ENCODE measurements around the gene SYNJ1. TPM values are rescaled to one million over a fixed set of nuclear protein-coding genes. Genes with fewer than 3 reads are reported as not detected.

SYNJ1 gene
- total and polyA plus RNA-seq, 2 of the 13 experiments (the other 11 are each of a cell fraction or from before 2014, with no cell fraction given), result 2.0 to 2.7 TPM

DNA sequence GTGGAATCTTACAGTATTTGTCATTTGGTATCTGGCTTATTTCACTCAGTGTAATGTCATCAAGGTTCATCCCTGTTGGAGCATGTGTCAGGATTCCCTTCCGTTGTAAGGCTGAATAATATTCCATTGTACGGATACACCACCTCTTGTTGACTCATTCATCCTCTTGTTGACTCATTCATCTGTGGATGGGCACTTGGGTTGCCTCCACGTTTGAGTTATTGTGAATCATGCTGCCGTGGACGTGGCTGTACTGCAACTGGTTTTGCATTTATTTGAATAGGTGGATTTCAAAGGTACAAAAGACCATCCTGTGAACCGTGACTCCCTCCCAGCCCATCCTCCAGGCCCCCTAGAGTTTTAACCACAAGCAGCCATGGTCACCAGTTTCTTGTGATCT is 130.6 kb downstream of the SYNJ1 start (continued):
- peak; percentile 62 for TF ChIP-seq NR2F6 (IDR thresholded peaks at IDR 0.05)
- peak; percentile 73 for TF ChIP-seq NR2F6 (CRISPR knock-in tag; IDR thresholded peaks at IDR 0.05)
- TF ChIP-seq ZNF292 (CRISPR knock-in tag; IDR thresholded peaks at IDR 0.05; ENCODE audit: borderline replicate concordance, low read depth), result peak; percentile 39; the same call in 1 of the 2 replicates
- no peak for TF ChIP-seq ZNF749 (CRISPR knock-in tag; IDR thresholded peaks at IDR 0.05; ENCODE audit: borderline replicate concordance)
- TF ChIP-seq ZNF496 (CRISPR knock-in tag; IDR thresholded peaks at IDR 0.05; ENCODE audit: insufficient replicate concordance), result no peak
- no peak for TF ChIP-seq ZNF160 (CRISPR knock-in tag; IDR thresholded peaks at IDR 0.05)
- peak; percentile 62 for TF ChIP-seq MIXL1 (CRISPR knock-in tag; IDR thresholded peaks at IDR 0.05)
- TF ChIP-seq ZBTB1 (CRISPR knock-in tag; IDR thresholded peaks at IDR 0.05; ENCODE audit: borderline replicate concordance), result no peak
- TF ChIP-seq ZFP36L2 (CRISPR knock-in tag; IDR thresholded peaks at IDR 0.05), result no peak
- peak; percentile 55; the same call in 1 of the 2 replicates for TF ChIP-seq SSRP1 (CRISPR knock-in tag; IDR thresholded peaks at IDR 0.05)
- TF ChIP-seq DPF2 (CRISPR knock-in tag; IDR thresholded peaks at IDR 0.05; ENCODE audit: borderline replicate concordance, low read depth), result peak; percentile 15; the same call in 1 of the 2 replicates
- peak; percentile 75; the same call in 1 of the 2 replicates for TF ChIP-seq FOXK2 (IDR thresholded peaks at IDR 0.05)
- no peak for TF ChIP-seq ZNF691 (CRISPR knock-in tag; IDR thresholded peaks at IDR 0.05; ENCODE audit: borderline replicate concordance, low read depth)
- TF ChIP-seq, protein P1, sequence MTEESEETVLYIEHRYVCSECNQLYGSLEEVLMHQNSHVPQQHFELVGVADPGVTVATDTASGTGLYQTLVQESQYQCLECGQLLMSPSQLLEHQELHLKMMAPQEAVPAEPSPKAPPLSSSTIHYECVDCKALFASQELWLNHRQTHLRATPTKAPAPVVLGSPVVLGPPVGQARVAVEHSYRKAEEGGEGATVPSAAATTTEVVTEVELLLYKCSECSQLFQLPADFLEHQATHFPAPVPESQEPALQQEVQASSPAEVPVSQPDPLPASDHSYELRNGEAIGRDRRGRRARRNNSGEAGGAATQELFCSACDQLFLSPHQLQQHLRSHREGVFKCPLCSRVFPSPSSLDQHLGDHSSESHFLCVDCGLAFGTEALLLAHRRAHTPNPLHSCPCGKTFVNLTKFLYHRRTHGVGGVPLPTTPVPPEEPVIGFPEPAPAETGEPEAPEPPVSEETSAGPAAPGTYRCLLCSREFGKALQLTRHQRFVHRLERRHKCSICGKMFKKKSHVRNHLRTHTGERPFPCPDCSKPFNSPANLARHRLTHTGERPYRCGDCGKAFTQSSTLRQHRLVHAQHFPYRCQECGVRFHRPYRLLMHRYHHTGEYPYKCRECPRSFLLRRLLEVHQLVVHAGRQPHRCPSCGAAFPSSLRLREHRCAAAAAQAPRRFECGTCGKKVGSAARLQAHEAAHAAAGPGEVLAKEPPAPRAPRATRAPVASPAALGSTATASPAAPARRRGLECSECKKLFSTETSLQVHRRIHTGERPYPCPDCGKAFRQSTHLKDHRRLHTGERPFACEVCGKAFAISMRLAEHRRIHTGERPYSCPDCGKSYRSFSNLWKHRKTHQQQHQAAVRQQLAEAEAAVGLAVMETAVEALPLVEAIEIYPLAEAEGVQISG (CRISPR knock-in tag; IDR thresholded peaks at IDR 0.05), result no peak
- TF ChIP-seq, protein P2, sequence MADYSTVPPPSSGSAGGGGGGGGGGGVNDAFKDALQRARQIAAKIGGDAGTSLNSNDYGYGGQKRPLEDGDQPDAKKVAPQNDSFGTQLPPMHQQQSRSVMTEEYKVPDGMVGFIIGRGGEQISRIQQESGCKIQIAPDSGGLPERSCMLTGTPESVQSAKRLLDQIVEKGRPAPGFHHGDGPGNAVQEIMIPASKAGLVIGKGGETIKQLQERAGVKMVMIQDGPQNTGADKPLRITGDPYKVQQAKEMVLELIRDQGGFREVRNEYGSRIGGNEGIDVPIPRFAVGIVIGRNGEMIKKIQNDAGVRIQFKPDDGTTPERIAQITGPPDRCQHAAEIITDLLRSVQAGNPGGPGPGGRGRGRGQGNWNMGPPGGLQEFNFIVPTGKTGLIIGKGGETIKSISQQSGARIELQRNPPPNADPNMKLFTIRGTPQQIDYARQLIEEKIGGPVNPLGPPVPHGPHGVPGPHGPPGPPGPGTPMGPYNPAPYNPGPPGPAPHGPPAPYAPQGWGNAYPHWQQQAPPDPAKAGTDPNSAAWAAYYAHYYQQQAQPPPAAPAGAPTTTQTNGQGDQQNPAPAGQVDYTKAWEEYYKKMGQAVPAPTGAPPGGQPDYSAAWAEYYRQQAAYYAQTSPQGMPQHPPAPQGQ (CRISPR knock-in tag; IDR thresholded peaks at IDR 0.05; ENCODE audit: borderline replicate concordance), result no peak
- TF ChIP-seq TFAP4 (IDR thresholded peaks at IDR 0.05; ENCODE audit: borderline replicate concordance, low read depth), result no peak
- no peak for TF ChIP-seq RBFOX2 (IDR thresholded peaks at IDR 0.05; ENCODE audit: low read depth, low read length)
- no peak for TF ChIP-seq SP140L (CRISPR knock-in tag; IDR thresholded peaks at IDR 0.05; ENCODE audit: borderline replicate concordance)
- TF ChIP-seq NR2C2 (CRISPR knock-in tag; IDR thresholded peaks at IDR 0.05; ENCODE audit: borderline replicate concordance), result peak; percentile 35; the same call in 1 of the 2 replicates
- peak in 1 of 2 experiments; percentile 79; a peak in 2 of 4 replicates for TF ChIP-seq EP300 (IDR thresholded peaks at IDR 0.05; ENCODE audit: low read depth in 2 of 2, low read length in 2 of 2)
- TF ChIP-seq EP300 (CRISPR knock-in tag; IDR thresholded peaks at IDR 0.05; ENCODE audit: borderline replicate concordance), result peak; percentile 68
- peak; percentile 80 for TF ChIP-seq HHEX (CRISPR knock-in tag; IDR thresholded peaks at IDR 0.05)
- TF ChIP-seq SPEN (CRISPR knock-in tag; IDR thresholded peaks at IDR 0.05; ENCODE audit: low read depth), result no peak
- peak; percentile 43; the same call in 1 of the 2 replicates for TF ChIP-seq JUN (CRISPR knock-in tag; IDR thresholded peaks at IDR 0.05)
- TF ChIP-seq FOXP1 (IDR thresholded peaks at IDR 0.05), result no peak
- peak; percentile 84 for TF ChIP-seq FOXP1 (CRISPR knock-in tag; IDR thresholded peaks at IDR 0.05)
